Suprapubic skin (tissue), 4 donors: ENCODE results near the gene AMN. TPM values are rescaled to one million over a fixed set of nuclear protein-coding genes. Genes with fewer than 3 reads are reported as not detected.
A peak's percentile ranks its signal among the peaks of the same experiment; 100 is the strongest.

Experiments
- DNase-seq, 2 donors: peaks; one replicate each; pipeline ENCODE4 v3.0.0-alpha.2; 2019; ENCODE audit warnings: low spot score in 2 of 2
- H3K27ac ChIP-seq: fragments of 200-600 bp; sonication (generic); one replicate; pipeline ENCODE4 v1.5.1; 2019
- H3K27me3 ChIP-seq: fragments of 200-600 bp; sonication (generic); one replicate; pipeline ENCODE4 v1.5.1; 2019
- H3K36me3 ChIP-seq: fragments of 200-600 bp; sonication (generic); one replicate; pipeline ENCODE4 v1.5.1; 2019
- H3K4me1 ChIP-seq: fragments of 200-600 bp; sonication (generic); one replicate; pipeline ENCODE4 v1.5.1; 2019
- H3K4me3 ChIP-seq: fragments of 200-600 bp; sonication (generic); one replicate; pipeline ENCODE4 v1.5.1; 2019; ENCODE audit warnings: mild to moderate bottlenecking
- H3K9me3 ChIP-seq: fragments of 200-600 bp; sonication (generic); one replicate; pipeline ENCODE4 v1.5.1; 2019
- EP300 ChIP-seq: sonication (generic); formaldehyde crosslinking; IDR thresholded peaks from one replicate; pipeline ENCODE4 v1.6.1; 2017; ENCODE audit warnings: antibody characterized with exemption
- POLR2A ChIP-seq, 2 donors: fragments of 450-650 bp; IDR thresholded peaks; one replicate each; pipeline ENCODE4 v1.6.1; 2017; ENCODE audit warnings: antibody characterized with exemption in 2 of 2, mild to moderate bottlenecking in 2 of 2, moderate library complexity in 2 of 2
- POLR2AphosphoS5 ChIP-seq, 3 donors: sonication (generic); formaldehyde crosslinking; IDR thresholded peaks; one replicate each; pipeline ENCODE4 v1.6.1; 2017; ENCODE audit warnings: antibody characterized with exemption in 3 of 3
- WGBS: methylation state at CpG from one replicate; pipeline ENCODE4 v1.1.5; 2018; 5-methylcytosine and 5-hydroxymethylcytosine counted together
- total RNA-seq, 4 donors: library from RNA; depleted of rRNA; stranded (reverse); fragments of >200 nt; gene quantifications; one replicate each; pipeline ENCODE4 v1.1.0, GENCODE V29; 2016
- TF ChIP-seq, protein P1 (sequence below), 2 donors: fragments of 200-600 bp in 1 of 2; fragments of 450-650 bp in 1 of 2; sonication (generic) in 1 of 2; IDR thresholded peaks; one replicate each; pipeline ENCODE4 v1.5.1; 2016 to 2019; ENCODE audit warnings: antibody characterized with exemption in 2 of 2, mild to moderate bottlenecking in 1 of 2, moderate library complexity in 1 of 2

AMN gene
- total RNA-seq, 4 donors from 2014 or later = 10.6 to 11.8 (median 11.1) TPM

DNA sequence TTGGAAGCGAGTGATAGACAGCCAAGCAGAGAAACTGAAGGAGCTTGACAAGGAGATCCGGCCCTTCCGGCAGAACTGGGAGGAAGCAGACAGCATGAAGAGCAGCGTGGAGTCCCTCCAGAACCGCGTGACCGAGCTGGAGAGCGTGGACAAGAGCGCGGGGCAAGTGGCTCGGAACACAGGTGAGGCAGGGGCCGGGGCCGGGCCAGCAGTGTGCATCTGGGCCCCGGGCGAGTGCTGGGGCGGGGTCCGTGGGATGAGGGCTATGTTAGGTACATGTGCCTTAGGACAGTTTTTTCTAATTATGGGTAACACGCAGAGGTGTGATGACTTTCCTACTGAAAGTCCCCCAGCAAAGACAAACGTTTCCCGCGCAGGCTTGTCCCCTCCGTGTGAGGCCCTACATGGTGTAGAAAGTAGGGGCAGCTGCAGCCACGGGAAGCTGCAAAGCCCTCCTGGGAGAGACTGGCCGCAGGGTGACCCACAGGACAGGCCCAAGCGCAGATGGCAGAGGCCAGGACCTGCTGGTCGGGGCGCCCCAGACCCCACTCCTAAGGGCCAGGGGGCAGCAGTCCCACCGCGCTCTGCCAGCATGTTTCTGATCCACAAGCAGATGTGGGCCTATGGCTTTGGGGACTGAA is 19.1 kb upstream of the AMN start:
- Histone ChIP-seq H3K27me3 (no peaks in the 10 kb centered on the region), H3K4me3 (no peak overlapping the region), H3K9me3 (no peaks in the 10 kb centered on the region), H3K4me1 (no peaks in the 10 kb centered on the region), H3K36me3 (peaks cover 39% of the 10 kb centered on the region), H3K27ac (no peak overlapping the region)
- 93% methylated on average over 29 of the region's 29 CpGs for WGBS
- no peak for DNase-seq
- TF ChIP-seq POLR2AphosphoS5 (IDR thresholded peaks at IDR 0.05) (no peak), POLR2A (IDR thresholded peaks at IDR 0.05) (no peak), EP300 (no peak)
- TF ChIP-seq, protein P1, sequence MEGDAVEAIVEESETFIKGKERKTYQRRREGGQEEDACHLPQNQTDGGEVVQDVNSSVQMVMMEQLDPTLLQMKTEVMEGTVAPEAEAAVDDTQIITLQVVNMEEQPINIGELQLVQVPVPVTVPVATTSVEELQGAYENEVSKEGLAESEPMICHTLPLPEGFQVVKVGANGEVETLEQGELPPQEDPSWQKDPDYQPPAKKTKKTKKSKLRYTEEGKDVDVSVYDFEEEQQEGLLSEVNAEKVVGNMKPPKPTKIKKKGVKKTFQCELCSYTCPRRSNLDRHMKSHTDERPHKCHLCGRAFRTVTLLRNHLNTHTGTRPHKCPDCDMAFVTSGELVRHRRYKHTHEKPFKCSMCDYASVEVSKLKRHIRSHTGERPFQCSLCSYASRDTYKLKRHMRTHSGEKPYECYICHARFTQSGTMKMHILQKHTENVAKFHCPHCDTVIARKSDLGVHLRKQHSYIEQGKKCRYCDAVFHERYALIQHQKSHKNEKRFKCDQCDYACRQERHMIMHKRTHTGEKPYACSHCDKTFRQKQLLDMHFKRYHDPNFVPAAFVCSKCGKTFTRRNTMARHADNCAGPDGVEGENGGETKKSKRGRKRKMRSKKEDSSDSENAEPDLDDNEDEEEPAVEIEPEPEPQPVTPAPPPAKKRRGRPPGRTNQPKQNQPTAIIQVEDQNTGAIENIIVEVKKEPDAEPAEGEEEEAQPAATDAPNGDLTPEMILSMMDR (IDR thresholded peaks at IDR 0.05) = no peak

DNA sequence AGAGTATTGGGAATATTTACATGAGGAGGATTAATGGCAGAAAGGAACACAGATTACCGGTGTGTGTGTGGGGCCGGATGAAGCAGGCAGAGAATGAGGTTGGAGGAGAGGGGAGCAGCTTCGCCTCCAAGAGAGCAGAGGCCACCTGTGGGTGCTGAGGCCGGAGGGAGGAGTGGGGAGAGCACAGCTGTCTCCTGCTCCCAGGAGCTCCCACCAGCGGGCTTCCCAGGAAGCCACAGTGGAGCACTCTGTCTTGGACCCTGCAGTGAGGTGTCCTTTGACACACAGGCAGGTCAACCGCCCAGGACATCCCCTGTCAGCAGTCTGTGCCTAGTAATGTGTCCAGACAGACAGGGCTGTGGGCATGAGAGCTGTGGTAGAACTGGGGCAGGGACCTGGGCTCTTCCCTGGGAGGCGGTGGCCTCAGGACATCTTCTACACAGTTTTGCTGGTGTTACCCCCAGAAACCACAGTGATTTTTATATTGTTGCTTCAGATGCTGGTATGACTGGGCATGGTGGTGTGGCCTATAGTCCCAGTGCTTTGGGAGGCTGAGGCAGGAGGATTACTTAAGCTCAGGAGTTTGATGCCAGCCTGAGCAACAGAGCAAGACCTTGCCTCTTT is 18.5 kb upstream of the AMN start:
- Histone ChIP-seq H3K27me3 (no peaks in the 10 kb centered on the region), H3K27ac (no peak overlapping the region), H3K4me3 (no peak overlapping the region), H3K9me3 (no peaks in the 10 kb centered on the region), H3K4me1 (no peaks in the 10 kb centered on the region), H3K36me3 (peaks cover 36% of the 10 kb centered on the region)
- TF ChIP-seq POLR2AphosphoS5 (IDR thresholded peaks at IDR 0.05) (no peak), EP300 (no peak), POLR2A (IDR thresholded peaks at IDR 0.05) (no peak)
- TF ChIP-seq, protein P1 (IDR thresholded peaks at IDR 0.05) = no peak
- 90% methylated on average over 4 of the region's 7 CpGs for WGBS
- DNase-seq = no peak

DNA sequence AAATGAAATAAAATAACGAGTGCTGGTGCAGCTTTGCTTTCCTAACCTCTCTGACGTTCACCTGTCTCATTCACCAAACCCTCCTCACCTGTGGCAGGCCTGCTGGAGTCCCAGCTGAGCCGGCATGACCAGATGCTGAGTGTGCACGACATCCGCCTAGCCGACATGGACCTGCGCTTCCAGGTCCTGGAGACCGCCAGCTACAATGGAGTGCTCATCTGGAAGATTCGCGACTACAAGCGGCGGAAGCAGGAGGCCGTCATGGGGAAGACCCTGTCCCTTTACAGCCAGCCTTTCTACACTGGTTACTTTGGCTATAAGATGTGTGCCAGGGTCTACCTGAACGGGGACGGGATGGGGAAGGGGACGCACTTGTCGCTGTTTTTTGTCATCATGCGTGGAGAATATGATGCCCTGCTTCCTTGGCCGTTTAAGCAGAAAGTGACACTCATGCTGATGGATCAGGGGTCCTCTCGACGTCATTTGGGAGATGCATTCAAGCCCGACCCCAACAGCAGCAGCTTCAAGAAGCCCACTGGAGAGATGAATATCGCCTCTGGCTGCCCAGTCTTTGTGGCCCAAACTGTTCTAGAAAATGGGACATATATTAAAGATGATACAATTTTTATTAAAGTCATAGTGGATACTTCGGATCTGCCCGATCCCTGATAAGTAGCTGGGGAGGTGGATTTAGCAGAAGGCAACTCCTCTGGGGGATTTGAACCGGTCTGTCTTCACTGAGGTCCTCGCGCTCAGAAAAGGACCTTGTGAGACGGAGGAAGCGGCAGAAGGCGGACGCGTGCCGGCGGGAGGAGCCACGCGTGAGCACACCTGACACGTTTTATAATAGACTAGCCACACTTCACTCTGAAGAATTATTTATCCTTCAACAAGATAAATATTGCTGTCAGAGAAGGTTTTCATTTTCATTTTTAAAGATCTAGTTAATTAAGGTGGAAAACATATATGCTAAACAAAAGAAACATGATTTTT is 17.1 kb upstream of the AMN start:
- no peaks in the 10 kb centered on the region for H3K27me3 ChIP-seq
- WGBS = 98% methylated on average over 34 of the region's 38 CpGs
- no peaks in the 10 kb centered on the region for H3K4me1 ChIP-seq
- no peak for DNase-seq
- H3K9me3 ChIP-seq = no peaks in the 10 kb centered on the region
- H3K27ac ChIP-seq = no peak overlapping the region
- H3K4me3 ChIP-seq = no peak overlapping the region
- H3K36me3 ChIP-seq = peaks cover 34% of the 10 kb centered on the region
- TF ChIP-seq EP300 = no peak
- TF ChIP-seq, protein P1 (IDR thresholded peaks at IDR 0.05) = no peak
- TF ChIP-seq POLR2A (IDR thresholded peaks at IDR 0.05) = no peak
- TF ChIP-seq POLR2AphosphoS5 (IDR thresholded peaks at IDR 0.05) = no peak

DNA sequence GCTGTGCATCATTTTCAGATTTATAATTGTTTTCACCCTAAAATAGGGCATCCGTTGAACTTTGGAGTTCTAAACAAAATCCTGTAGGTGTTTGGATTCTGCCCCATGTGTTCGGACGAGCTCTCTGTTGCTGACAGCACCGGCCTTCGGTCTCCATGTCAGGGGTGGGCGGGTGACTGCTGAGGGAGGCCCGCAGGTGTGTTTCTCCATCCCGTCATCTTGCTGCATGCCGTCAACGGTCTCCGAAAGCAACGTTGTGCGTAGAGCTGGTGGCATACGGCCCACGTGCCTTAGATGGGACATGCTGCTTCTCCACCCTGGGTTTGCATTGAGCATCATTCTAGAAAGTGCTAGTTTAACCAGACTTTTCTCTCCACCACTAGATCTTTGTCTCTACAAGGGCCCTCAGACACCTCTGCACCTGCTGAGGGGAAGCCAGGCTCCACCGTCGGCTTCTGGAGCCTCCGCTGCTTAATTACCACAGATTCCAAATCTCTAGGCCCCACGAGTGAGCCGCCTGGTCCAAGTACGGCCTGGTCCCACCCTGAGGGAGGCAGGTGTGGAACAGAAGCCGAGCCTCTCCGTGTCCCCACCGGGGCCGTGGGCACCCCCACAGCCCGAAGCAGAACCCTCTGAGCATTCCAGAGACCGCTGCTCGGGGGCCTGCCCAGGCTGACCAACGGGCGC is 15.7 kb upstream of the AMN start:
- no peak overlapping the region for H3K4me3 ChIP-seq
- DNase-seq = peak in 1 of 2 donors; percentile 70
- TF ChIP-seq, protein P1 (IDR thresholded peaks at IDR 0.05) = no peak
- no peak for TF ChIP-seq EP300
- 94% methylated on average over 25 of the region's 30 CpGs for WGBS
- peaks cover 39% of the 10 kb centered on the region for H3K36me3 ChIP-seq
- no peaks in the 10 kb centered on the region for H3K4me1 ChIP-seq
- H3K27ac ChIP-seq = no peak overlapping the region
- H3K27me3 ChIP-seq = no peaks in the 10 kb centered on the region
- no peaks in the 10 kb centered on the region for H3K9me3 ChIP-seq
